H9 (cell line): ENCODE measurements around the gene C19orf53. TPM values are rescaled to one million over a fixed set of nuclear protein-coding genes. Genes with fewer than 3 reads are reported as not detected.

Source experiments
- DNase-seq: peaks from one replicate; pipeline ENCODE4 v3.0.0-alpha.2; 2017
- H2AFZ ChIP-seq: one replicate; pipeline ENCODE4 v1.6.1; 2013; ENCODE audit warnings: mild to moderate bottlenecking, low read length, control low read depth, moderate library complexity
- H2AK5ac ChIP-seq: 2 replicates; pipeline ENCODE4 v1.6.1; 2013; ENCODE audit warnings: low read length, control low read depth, mixed read lengths; ENCODE audit not compliant: insufficient read length
- H2BK120ac ChIP-seq: one replicate; pipeline ENCODE4 v1.6.1; 2013; ENCODE audit warnings: low read depth, mild to moderate bottlenecking, low read length, control low read depth, inconsistent platforms; ENCODE audit not compliant: poor library complexity, severe bottlenecking
- H2BK12ac ChIP-seq: 2 replicates; pipeline ENCODE4 v1.6.1; 2013; ENCODE audit warnings: low read length, control low read depth, mixed read lengths, low read depth; ENCODE audit not compliant: insufficient read length
- H2BK15ac ChIP-seq: 2 replicates; pipeline ENCODE4 v1.6.1; 2013; ENCODE audit warnings: low read depth, low read length, control low read depth
- H2BK20ac ChIP-seq: one replicate; pipeline ENCODE4 v1.6.1; 2013; ENCODE audit warnings: low read depth, mild to moderate bottlenecking, low read length, control low read depth, inconsistent platforms; ENCODE audit not compliant: poor library complexity, severe bottlenecking
- H2BK5ac ChIP-seq: 2 replicates; pipeline ENCODE4 v1.6.1; 2013; ENCODE audit warnings: low read length, control low read depth, mixed read lengths; ENCODE audit not compliant: insufficient read length
- H3K14ac ChIP-seq: 2 replicates; pipeline ENCODE4 v1.6.1; 2013; ENCODE audit warnings: low read length, control low read depth; ENCODE audit not compliant: insufficient read depth
- H3K18ac ChIP-seq: 2 replicates; pipeline ENCODE4 v1.6.1; 2013; ENCODE audit warnings: low read depth, mild to moderate bottlenecking, mixed read lengths, low read length, control low read depth; ENCODE audit not compliant: insufficient read length
- H3K23ac ChIP-seq: 2 replicates; pipeline ENCODE4 v1.6.1; 2013; ENCODE audit warnings: low read length, control low read depth, mixed read lengths, low read depth; ENCODE audit not compliant: insufficient read length
- H3K23me2 ChIP-seq: 2 replicates; pipeline ENCODE4 v1.6.1; 2013; ENCODE audit warnings: low read depth, mild to moderate bottlenecking, mixed read lengths, low read length, control low read depth; ENCODE audit not compliant: insufficient read length, poor library complexity, severe bottlenecking
- H3K27ac ChIP-seq: 2 replicates; pipeline ENCODE4 v1.5.1; 2013; ENCODE audit warnings: low read length, control low read depth, mixed read lengths, low read depth; ENCODE audit not compliant: insufficient read length
- H3K27me3 ChIP-seq: 2 replicates; pipeline ENCODE4 v1.6.1; 2013; ENCODE audit warnings: low read length, control low read depth, inconsistent platforms; ENCODE audit not compliant: insufficient read depth
- H3K4ac ChIP-seq: 2 replicates; pipeline ENCODE4 v1.6.1; 2013; ENCODE audit warnings: low read depth, mild to moderate bottlenecking, control low read depth, inconsistent platforms, low read length, moderate library complexity
- H3K4me1 ChIP-seq: 2 replicates; pipeline ENCODE4 v1.6.1; 2013; ENCODE audit warnings: low read length, control low read depth, inconsistent platforms; ENCODE audit not compliant: insufficient read depth
- H3K4me2 ChIP-seq: 2 replicates; pipeline ENCODE4 v1.6.1; 2013; ENCODE audit warnings: low read length, control low read depth, mixed read lengths; ENCODE audit not compliant: insufficient read length, insufficient read depth
- H3K56ac ChIP-seq: 2 replicates; pipeline ENCODE4 v1.6.1; 2013; ENCODE audit warnings: low read depth, mild to moderate bottlenecking, mixed read lengths, low read length, control low read depth; ENCODE audit not compliant: insufficient read length
- H3K79me1 ChIP-seq: 2 replicates; pipeline ENCODE4 v1.6.1; 2013; ENCODE audit warnings: low read depth, mild to moderate bottlenecking, moderate library complexity, low read length, control low read depth, inconsistent platforms; ENCODE audit not compliant: insufficient read depth, poor library complexity, severe bottlenecking
- H3K79me2 ChIP-seq: 2 replicates; pipeline ENCODE4 v1.6.1; 2013; ENCODE audit warnings: low read length, control low read depth, inconsistent platforms; ENCODE audit not compliant: insufficient read depth
- H3K9ac ChIP-seq: 2 replicates; pipeline ENCODE4 v1.6.1; 2013; ENCODE audit warnings: low read length, control low read depth, mixed read lengths; ENCODE audit not compliant: insufficient read length; ENCODE audit errors: extremely low read depth
- H3K9me3 ChIP-seq: one replicate; pipeline ENCODE4 v1.6.1; 2013; ENCODE audit warnings: low read depth, low read length, inconsistent platforms; ENCODE audit not compliant: control insufficient read depth
- H3T11ph ChIP-seq: one replicate; pipeline ENCODE4 v1.6.1; 2013; ENCODE audit warnings: mild to moderate bottlenecking, low read length, control low read depth, inconsistent platforms
- H4K20me1 ChIP-seq: one replicate; pipeline ENCODE4 v1.6.1; 2013; ENCODE audit not compliant: control insufficient read depth, insufficient read length, insufficient read depth
- H4K5ac ChIP-seq: 2 replicates; pipeline ENCODE4 v1.6.1; 2013; ENCODE audit warnings: low read depth, mild to moderate bottlenecking, mixed read lengths, low read length, control low read depth; ENCODE audit not compliant: insufficient read length
- H4K8ac ChIP-seq: replicated peaks from 2 replicates; pipeline ENCODE4 v1.6.1; 2013; ENCODE audit warnings: low read length, control low read depth, mixed read lengths, low read depth; ENCODE audit not compliant: insufficient read length
- H4K91ac ChIP-seq: 2 replicates; pipeline ENCODE4 v1.6.1; 2013; ENCODE audit warnings: low read depth, mild to moderate bottlenecking, moderate library complexity, mixed read lengths, low read length, control low read depth; ENCODE audit not compliant: insufficient read length
- H3K27ac Mint-ChIP-seq, 3 experiments: 2 replicates in 2 of 3; 3 replicates in 1 of 3; pipeline ENCODE4 v1.8.0; 2020 to 2021; ENCODE audit warnings: mixed read lengths in 3 of 3, mild to moderate bottlenecking in 1 of 3, moderate library complexity in 1 of 3
- H3K27me3 Mint-ChIP-seq: 2 replicates; pipeline ENCODE4 v1.8.0; 2021; ENCODE audit warnings: low read depth, mild to moderate bottlenecking, moderate library complexity, mixed read lengths
- H3K36me3 Mint-ChIP-seq, 3 experiments: 2 replicates in 2 of 3; 3 replicates in 1 of 3; pipeline ENCODE4 v1.8.0; 2020 to 2021; ENCODE audit warnings: low read depth in 3 of 3, mixed read lengths in 3 of 3; ENCODE audit not compliant: insufficient read depth in 1 of 3
- H3K4me1 Mint-ChIP-seq, 2 experiments: 2 replicates each; pipeline ENCODE4 v1.8.0; 2020; ENCODE audit warnings: mixed read lengths in 2 of 2
- H3K4me3 Mint-ChIP-seq, 2 experiments: 2 replicates in 1 of 2; 3 replicates in 1 of 2; pipeline ENCODE4 v1.8.0; 2020 to 2021; ENCODE audit warnings: mild to moderate bottlenecking in 2 of 2, mixed read lengths in 2 of 2, moderate library complexity in 1 of 2
- H3K9me3 Mint-ChIP-seq, 2 experiments: 2 replicates in 1 of 2; 3 replicates in 1 of 2; pipeline ENCODE4 v1.8.0; 2020; ENCODE audit warnings: mild to moderate bottlenecking in 2 of 2, mixed read lengths in 2 of 2, moderate library complexity in 1 of 2
- WGBS: extraction: QIAGEN DNeasy Blood & Tissue Kit; methylation state at CpG from one replicate; pipeline ENCODE4 v1.1.7; 2013; ENCODE audit warnings: missing lambda C conversion rate, low lambda C conversion rate, mixed read lengths; ENCODE audit not compliant: insufficient read length; ENCODE audit errors: extremely low coverage; 5-methylcytosine and 5-hydroxymethylcytosine counted together
- total RNA-seq: library from RNA; stranded (reverse); gene quantifications from 2 replicates; pipeline ENCODE4 v1.2.1, GENCODE V29; 2021
- TF ChIP-seq, protein P1 (sequence below): fragments of 200-600 bp; sonication (generic); conservative IDR thresholded peaks from 3 replicates; pipeline ENCODE4 v1.8.0; 2021; ENCODE audit warnings: antibody characterized with exemption, mild to moderate bottlenecking

Gene C19orf53
- total RNA-seq, 1 experiment from 2014 or later: 129 TPM

DNA sequence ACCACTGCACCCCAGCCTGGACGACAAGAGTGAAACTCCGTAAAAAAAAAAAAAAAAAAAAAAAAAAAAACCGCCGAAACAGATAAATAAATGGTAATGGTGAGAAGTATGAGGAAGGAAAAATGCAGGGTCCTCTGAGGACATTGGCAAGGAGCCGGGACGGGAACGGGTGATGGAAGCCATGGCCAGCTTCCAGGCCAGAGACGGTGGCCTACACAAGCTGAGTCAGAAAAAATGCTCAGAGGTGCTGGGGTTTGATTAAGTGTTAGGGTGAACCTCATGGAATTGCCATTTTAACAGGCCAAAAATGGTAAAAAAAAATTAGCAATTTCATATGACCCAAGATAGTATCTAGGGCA lies 20.1 kb downstream of the C19orf53 start:
- H4K8ac ChIP-seq: no peak overlapping the region
- no peaks in the 10 kb centered on the region for H3K79me2 ChIP-seq
- TF ChIP-seq, protein P1, sequence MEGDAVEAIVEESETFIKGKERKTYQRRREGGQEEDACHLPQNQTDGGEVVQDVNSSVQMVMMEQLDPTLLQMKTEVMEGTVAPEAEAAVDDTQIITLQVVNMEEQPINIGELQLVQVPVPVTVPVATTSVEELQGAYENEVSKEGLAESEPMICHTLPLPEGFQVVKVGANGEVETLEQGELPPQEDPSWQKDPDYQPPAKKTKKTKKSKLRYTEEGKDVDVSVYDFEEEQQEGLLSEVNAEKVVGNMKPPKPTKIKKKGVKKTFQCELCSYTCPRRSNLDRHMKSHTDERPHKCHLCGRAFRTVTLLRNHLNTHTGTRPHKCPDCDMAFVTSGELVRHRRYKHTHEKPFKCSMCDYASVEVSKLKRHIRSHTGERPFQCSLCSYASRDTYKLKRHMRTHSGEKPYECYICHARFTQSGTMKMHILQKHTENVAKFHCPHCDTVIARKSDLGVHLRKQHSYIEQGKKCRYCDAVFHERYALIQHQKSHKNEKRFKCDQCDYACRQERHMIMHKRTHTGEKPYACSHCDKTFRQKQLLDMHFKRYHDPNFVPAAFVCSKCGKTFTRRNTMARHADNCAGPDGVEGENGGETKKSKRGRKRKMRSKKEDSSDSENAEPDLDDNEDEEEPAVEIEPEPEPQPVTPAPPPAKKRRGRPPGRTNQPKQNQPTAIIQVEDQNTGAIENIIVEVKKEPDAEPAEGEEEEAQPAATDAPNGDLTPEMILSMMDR: no peak
- no peaks in the 10 kb centered on the region for H3K27me3 Mint-ChIP-seq
- no peaks in the 10 kb centered on the region for H3K79me1 ChIP-seq
- peaks cover 5% of the 10 kb centered on the region for H3K23me2 ChIP-seq
- H3K27ac ChIP-seq: no peak overlapping the region
- H2BK12ac ChIP-seq: peak overlapping the region; percentile 11
- no CpG with 5 or more reads among the region's 8 CpGs for WGBS
- no peaks in the 10 kb centered on the region for H3K4me1 ChIP-seq
- no peak overlapping the region for H2BK20ac ChIP-seq
- no peaks in the 10 kb centered on the region for H3K9me3 Mint-ChIP-seq
- H4K5ac ChIP-seq: no peak overlapping the region
- H3K18ac ChIP-seq: no peak overlapping the region
- no peak overlapping the region for H2BK15ac ChIP-seq
- H3K23ac ChIP-seq: no peak overlapping the region
- H3K4ac ChIP-seq: no peak overlapping the region
- H3K9me3 ChIP-seq: no peaks in the 10 kb centered on the region
- peaks cover 0 to 6% (median 4%) of the 10 kb centered on the region in 3 experiments; a peak in 4 of 7 replicates for H3K36me3 Mint-ChIP-seq
- H4K91ac ChIP-seq: no peak overlapping the region
- no peaks in the 10 kb centered on the region for H4K20me1 ChIP-seq
- peak overlapping the region; percentile 5 for H3K4me2 ChIP-seq
- no peak overlapping the region for H3T11ph ChIP-seq
- no peak overlapping the region for H3K56ac ChIP-seq
- H3K27me3 ChIP-seq: no peaks in the 10 kb centered on the region
- H3K14ac ChIP-seq: no peak overlapping the region
- H3K4me3 Mint-ChIP-seq: peak overlapping the region; percentile 79 to 85
- no peak for DNase-seq
- peak overlapping the region; percentile 74 to 90 (median 80); a peak in 5 of 7 replicates for H3K27ac Mint-ChIP-seq
- H3K4me1 Mint-ChIP-seq: peaks cover 15 to 17% of the 10 kb centered on the region in 2 experiments
- H2AFZ ChIP-seq: no peak overlapping the region
- no peak overlapping the region for H2BK120ac ChIP-seq
- H2AK5ac ChIP-seq: no peak overlapping the region
- H2BK5ac ChIP-seq: no peak overlapping the region
- H3K9ac ChIP-seq: no peak overlapping the region
